Measurements from ENCODE around the gene DPYD.

The DPYD gene

DNA sequence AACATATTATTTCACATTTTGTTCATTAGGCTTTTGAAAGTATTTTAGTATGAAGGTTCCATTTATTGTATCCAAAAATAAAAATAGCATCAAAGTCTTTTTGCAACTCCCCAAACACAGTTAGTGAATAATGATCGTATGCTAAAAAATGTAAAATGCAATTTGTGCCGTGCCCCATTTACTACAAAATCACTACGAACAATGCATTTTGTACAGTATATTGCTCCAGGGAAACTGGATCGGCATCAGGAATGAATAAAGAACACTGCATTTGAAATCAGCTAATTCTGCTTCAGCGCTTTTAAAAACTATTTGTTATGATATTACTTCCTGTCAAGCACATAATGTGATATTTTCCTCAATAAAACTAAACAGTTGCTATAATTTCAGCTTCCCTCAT is 547.8 kb downstream of the DPYD start:
- TF ChIP-seq, protein P1, sequence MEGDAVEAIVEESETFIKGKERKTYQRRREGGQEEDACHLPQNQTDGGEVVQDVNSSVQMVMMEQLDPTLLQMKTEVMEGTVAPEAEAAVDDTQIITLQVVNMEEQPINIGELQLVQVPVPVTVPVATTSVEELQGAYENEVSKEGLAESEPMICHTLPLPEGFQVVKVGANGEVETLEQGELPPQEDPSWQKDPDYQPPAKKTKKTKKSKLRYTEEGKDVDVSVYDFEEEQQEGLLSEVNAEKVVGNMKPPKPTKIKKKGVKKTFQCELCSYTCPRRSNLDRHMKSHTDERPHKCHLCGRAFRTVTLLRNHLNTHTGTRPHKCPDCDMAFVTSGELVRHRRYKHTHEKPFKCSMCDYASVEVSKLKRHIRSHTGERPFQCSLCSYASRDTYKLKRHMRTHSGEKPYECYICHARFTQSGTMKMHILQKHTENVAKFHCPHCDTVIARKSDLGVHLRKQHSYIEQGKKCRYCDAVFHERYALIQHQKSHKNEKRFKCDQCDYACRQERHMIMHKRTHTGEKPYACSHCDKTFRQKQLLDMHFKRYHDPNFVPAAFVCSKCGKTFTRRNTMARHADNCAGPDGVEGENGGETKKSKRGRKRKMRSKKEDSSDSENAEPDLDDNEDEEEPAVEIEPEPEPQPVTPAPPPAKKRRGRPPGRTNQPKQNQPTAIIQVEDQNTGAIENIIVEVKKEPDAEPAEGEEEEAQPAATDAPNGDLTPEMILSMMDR (IDR thresholded peaks at IDR 0.05; ENCODE audit: low read depth, low read length, missing control alignments): no peak
- no peak for DNase-seq (ENCODE audit: extremely low read depth, low read depth)

GRCh38 chr1:97372531-97372930 is 548.3 kb downstream of the DPYD start:
- no peak for DNase-seq (ENCODE audit: extremely low read depth, low read depth)
- no peak overlapping the region for H3K4me3 ChIP-seq (replicated peaks; ENCODE audit: low read depth, low read length)
- TF ChIP-seq, protein P1 (IDR thresholded peaks at IDR 0.05; ENCODE audit: low read depth, low read length, missing control alignments): no peak

More for the DNA sequence above, 547.8 kb downstream of the DPYD start:
- no peak overlapping the region for H3K4me3 ChIP-seq (replicated peaks; ENCODE audit: low read depth, low read length)

DNA sequence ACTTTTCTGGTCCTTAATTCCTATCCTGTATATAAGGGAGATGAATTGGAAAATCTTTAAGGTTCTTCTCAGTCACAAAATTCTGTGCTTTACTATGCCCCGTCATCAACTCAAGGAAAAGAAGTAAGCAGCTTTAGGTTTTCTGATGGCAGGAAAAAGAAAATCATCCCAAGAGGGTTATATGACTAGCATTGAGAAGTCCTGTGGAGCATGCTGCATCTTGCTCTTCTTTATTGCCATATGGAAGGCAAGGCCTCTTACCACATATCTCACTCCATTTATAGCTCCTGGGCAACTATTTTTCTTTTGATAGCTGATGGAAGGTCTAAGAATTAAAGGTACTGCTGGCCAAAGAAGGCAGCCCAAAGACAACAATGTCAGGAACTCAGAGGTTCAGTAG is 552.5 kb downstream of the DPYD start:
- TF ChIP-seq, protein P1 (IDR thresholded peaks at IDR 0.05; ENCODE audit: low read depth, low read length, missing control alignments): no peak
- no peak for DNase-seq (ENCODE audit: extremely low read depth, low read depth)
- no peak overlapping the region for H3K4me3 ChIP-seq (replicated peaks; ENCODE audit: low read depth, low read length)

DNA sequence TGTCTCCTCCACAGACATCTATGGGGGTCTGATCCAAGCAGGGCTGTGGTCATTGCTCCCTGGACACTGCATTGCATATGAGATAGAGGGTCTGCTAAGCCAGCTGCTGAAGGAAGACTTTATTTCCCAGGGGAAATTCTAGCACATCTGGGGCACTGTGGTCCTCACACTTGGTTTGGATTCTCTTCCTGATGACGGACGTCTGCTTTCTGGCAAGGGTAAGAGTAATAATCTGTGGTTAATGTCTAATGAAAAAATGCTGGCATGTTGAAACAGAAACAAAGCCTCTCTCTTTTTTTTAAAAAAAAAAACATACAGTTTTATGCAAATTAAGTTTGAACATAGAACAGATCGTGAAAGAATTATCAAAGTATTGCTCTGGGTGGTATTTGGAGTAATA is 553.9 kb downstream of the DPYD start:
- no peak overlapping the region for H3K4me3 ChIP-seq (replicated peaks; ENCODE audit: low read depth, low read length)
- TF ChIP-seq, protein P1 (IDR thresholded peaks at IDR 0.05; ENCODE audit: low read depth, low read length, missing control alignments): no peak
- DNase-seq (ENCODE audit: extremely low read depth, low read depth): no peak

DNA sequence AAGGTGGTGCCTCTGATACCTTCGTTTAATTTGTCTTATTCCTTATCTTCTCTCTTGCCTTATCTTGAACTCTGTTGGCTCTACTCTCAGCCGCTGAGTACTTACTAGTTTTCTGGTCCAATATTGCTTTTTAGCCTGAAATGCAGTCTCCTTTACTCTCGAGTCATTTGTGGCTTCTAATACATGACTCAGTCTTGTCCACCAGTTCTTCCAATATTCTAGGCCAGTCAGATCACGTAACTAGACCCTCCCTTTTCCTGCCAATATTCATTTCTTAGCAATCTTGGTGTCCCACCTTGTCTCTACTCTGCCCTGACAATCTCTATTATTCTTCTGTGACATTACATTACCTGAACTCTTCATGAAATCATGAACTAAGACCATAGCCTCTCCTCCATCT is 555.8 kb downstream of the DPYD start:
- no peak for DNase-seq (ENCODE audit: extremely low read depth, low read depth)
- TF ChIP-seq, protein P1 (IDR thresholded peaks at IDR 0.05; ENCODE audit: low read depth, low read length, missing control alignments): no peak

DNA sequence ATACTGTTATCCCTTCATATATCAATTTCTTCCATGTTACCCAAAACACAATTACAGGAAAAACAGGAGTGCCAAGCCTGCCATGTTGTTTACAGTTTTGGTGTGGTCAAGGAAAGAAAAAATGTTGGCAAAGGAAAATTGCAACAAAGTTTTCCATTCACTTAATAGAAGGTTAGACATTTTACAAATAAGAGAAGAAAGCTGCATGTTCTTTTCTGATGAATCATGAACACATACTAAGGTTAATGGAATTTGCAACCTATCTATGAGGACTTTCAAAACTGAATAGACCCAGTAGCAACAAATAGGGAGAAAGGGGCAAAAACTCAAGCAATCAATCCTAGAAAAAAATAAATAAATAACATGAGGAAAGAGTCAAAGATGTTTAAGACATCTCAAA is 556.7 kb downstream of the DPYD start:
- H3K4me3 ChIP-seq (replicated peaks; ENCODE audit: low read depth, low read length): no peak overlapping the region
- DNase-seq (ENCODE audit: extremely low read depth, low read depth): no peak

More for the DNA sequence above, 555.8 kb downstream of the DPYD start:
- no peak overlapping the region for H3K4me3 ChIP-seq (replicated peaks; ENCODE audit: low read depth, low read length)

DNA sequence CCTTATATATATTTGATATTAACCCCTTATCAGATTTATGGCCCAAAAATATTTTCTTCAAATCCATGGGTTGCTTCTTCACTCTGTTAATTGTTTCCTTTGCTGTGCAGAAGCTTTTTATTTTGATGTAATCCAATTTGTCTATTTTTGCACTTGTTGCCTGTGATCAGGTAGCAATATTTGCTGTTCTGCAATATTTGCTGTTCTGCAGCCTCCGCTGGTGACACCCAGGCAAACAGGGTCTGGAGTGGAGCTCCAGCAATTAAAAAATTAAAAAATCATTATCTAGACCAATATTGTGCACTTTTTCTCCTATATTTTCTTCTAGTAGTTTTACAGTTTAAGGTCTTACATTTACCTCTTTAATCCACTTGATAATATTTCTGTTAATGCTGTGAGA is 564.5 kb downstream of the DPYD start:
- no peak for DNase-seq (ENCODE audit: extremely low read depth, low read depth)
- TF ChIP-seq, protein P1 (IDR thresholded peaks at IDR 0.05; ENCODE audit: low read depth, low read length, missing control alignments): no peak

More for the DNA sequence above, 556.7 kb downstream of the DPYD start:
- TF ChIP-seq, protein P1 (IDR thresholded peaks at IDR 0.05; ENCODE audit: low read depth, low read length, missing control alignments): no peak

More for the DNA sequence above, 564.5 kb downstream of the DPYD start:
- no peak overlapping the region for H3K4me3 ChIP-seq (replicated peaks; ENCODE audit: low read depth, low read length)

All from HFF-Myc (cell line).